Measurements from ENCODE around the gene SPCS2.

SPCS2 gene

GRCh38 chr11:75022296-75022695 is 73.2 kb downstream of the SPCS2 start:
- H3K9me3 ChIP-seq (ENCODE audit: low read length): no peaks in the 10 kb centered on the region
- no peak overlapping the region for H2AFZ ChIP-seq (ENCODE audit: low read depth, low read length)
- H3K27me3 ChIP-seq (ENCODE audit: insufficient read depth, low read length): no peaks in the 10 kb centered on the region
- no peaks in the 10 kb centered on the region for H3K36me3 ChIP-seq (ENCODE audit: insufficient read depth, low read length)
- H3K4me3 ChIP-seq (ENCODE audit: low read length): no peak overlapping the region
- H3K4me1 ChIP-seq (ENCODE audit: insufficient read depth, low read length): no peaks in the 10 kb centered on the region

GRCh38 chr11:75022759-75023396 is 73.8 kb downstream of the SPCS2 start:
- no peaks in the 10 kb centered on the region for H3K4me1 ChIP-seq (ENCODE audit: insufficient read depth, low read length)
- H3K36me3 ChIP-seq (ENCODE audit: insufficient read depth, low read length): no peaks in the 10 kb centered on the region
- no peaks in the 10 kb centered on the region for H3K9me3 ChIP-seq (ENCODE audit: low read length)
- no peak overlapping the region for H2AFZ ChIP-seq (ENCODE audit: low read depth, low read length)
- no peak overlapping the region for H3K4me3 ChIP-seq (ENCODE audit: low read length)
- no peaks in the 10 kb centered on the region for H3K27me3 ChIP-seq (ENCODE audit: insufficient read depth, low read length)

- Histone ChIP-seq H3K9me3 (ENCODE audit: low read length) (no peaks in the 10 kb centered on the region), H3K36me3 (ENCODE audit: insufficient read depth, low read length) (no peaks in the 10 kb centered on the region), H3K27me3 (ENCODE audit: insufficient read depth, low read length) (no peaks in the 10 kb centered on the region), H3K4me1 (ENCODE audit: insufficient read depth, low read length) (no peaks in the 10 kb centered on the region), H3K4me3 (ENCODE audit: low read length) (no peak overlapping the region), H2AFZ (ENCODE audit: low read depth, low read length) (no peak overlapping the region)
Observed at GRCh38 chr11:75023446-75024067, 74.5 kb downstream of the SPCS2 start.

GRCh38 chr11:75024068-75024449 is 75.0 kb downstream of the SPCS2 start:
- Histone ChIP-seq H3K27me3 (ENCODE audit: insufficient read depth, low read length) (no peaks in the 10 kb centered on the region), H3K9me3 (ENCODE audit: low read length) (no peaks in the 10 kb centered on the region), H3K4me3 (ENCODE audit: low read length) (no peak overlapping the region), H3K36me3 (ENCODE audit: insufficient read depth, low read length) (no peaks in the 10 kb centered on the region), H3K4me1 (ENCODE audit: insufficient read depth, low read length) (no peaks in the 10 kb centered on the region), H2AFZ (ENCODE audit: low read depth, low read length) (no peak overlapping the region)

- H3K27me3 ChIP-seq (ENCODE audit: insufficient read depth, low read length): no peaks in the 10 kb centered on the region
- H3K4me1 ChIP-seq (ENCODE audit: insufficient read depth, low read length): no peaks in the 10 kb centered on the region
- H3K9me3 ChIP-seq (ENCODE audit: low read length): no peaks in the 10 kb centered on the region
- H3K4me3 ChIP-seq (ENCODE audit: low read length): no peak overlapping the region
- no peaks in the 10 kb centered on the region for H3K36me3 ChIP-seq (ENCODE audit: insufficient read depth, low read length)
- H2AFZ ChIP-seq (ENCODE audit: low read depth, low read length): no peak overlapping the region
Observed at GRCh38 chr11:75024764-75025211, 75.7 kb downstream of the SPCS2 start.

- no peaks in the 10 kb centered on the region for H3K27me3 ChIP-seq (ENCODE audit: insufficient read depth, low read length)
- H3K4me1 ChIP-seq (ENCODE audit: insufficient read depth, low read length): no peaks in the 10 kb centered on the region
- H3K36me3 ChIP-seq (ENCODE audit: insufficient read depth, low read length): no peaks in the 10 kb centered on the region
- no peaks in the 10 kb centered on the region for H3K9me3 ChIP-seq (ENCODE audit: low read length)
- H2AFZ ChIP-seq (ENCODE audit: low read depth, low read length): no peak overlapping the region
- H3K4me3 ChIP-seq (ENCODE audit: low read length): no peak overlapping the region
Observed at GRCh38 chr11:75025561-75025960, 76.5 kb downstream of the SPCS2 start.

GRCh38 chr11:75028321-75028720 is 79.3 kb downstream of the SPCS2 start:
- H3K4me1 ChIP-seq (ENCODE audit: insufficient read depth, low read length): no peaks in the 10 kb centered on the region
- H2AFZ ChIP-seq (ENCODE audit: low read depth, low read length): no peak overlapping the region
- H3K4me3 ChIP-seq (ENCODE audit: low read length): no peak overlapping the region
- H3K36me3 ChIP-seq (ENCODE audit: insufficient read depth, low read length): no peaks in the 10 kb centered on the region
- no peaks in the 10 kb centered on the region for H3K9me3 ChIP-seq (ENCODE audit: low read length)
- H3K27me3 ChIP-seq (ENCODE audit: insufficient read depth, low read length): no peaks in the 10 kb centered on the region
